GM23338 (cell line): Measurements from ENCODE around the gene ZSCAN9. TPM values are rescaled to one million over a fixed set of nuclear protein-coding genes. Genes with fewer than 3 reads are reported as not detected.

Experiments used
- ATAC-seq: fragments of 200-7000 bp; cut with Tn5 transposase; 3 replicates; pipeline ENCODE4 v1.9.1; 2020
- DNase-seq: peaks from one replicate; pipeline ENCODE4 v3.0.0-alpha.2; 2015; ENCODE audit warnings: low spot score
- H2AFZ ChIP-seq: fragments of 200-600 bp; sonication (generic); 2 replicates; pipeline ENCODE4 v1.8.0; 2016; ENCODE audit warnings: antibody characterized with exemption, mild to moderate bottlenecking, moderate library complexity
- H3F3A ChIP-seq: fragments of 200-600 bp; sonication (generic); replicated peaks from 2 replicates; pipeline ENCODE4 v1.8.0; 2017; ENCODE audit warnings: antibody characterized with exemption, mixed run types, low read depth
- H3K27ac ChIP-seq: fragments of 200-600 bp; sonication (generic); 2 replicates; pipeline ENCODE4 v1.6.1; 2016; ENCODE audit warnings: low read depth
- H3K27me3 ChIP-seq: fragments of 200-600 bp; sonication (generic); 2 replicates; pipeline ENCODE4 v1.8.0; 2016; ENCODE audit warnings: mild to moderate bottlenecking, mixed run types, moderate library complexity; ENCODE audit not compliant: insufficient read depth
- H3K36me3 ChIP-seq: fragments of 200-600 bp; sonication (generic); 2 replicates; pipeline ENCODE4 v1.8.0; 2016; ENCODE audit warnings: mild to moderate bottlenecking; ENCODE audit not compliant: insufficient read depth
- H3K4me1 ChIP-seq: fragments of 200-600 bp; sonication (generic); 2 replicates; pipeline ENCODE4 v1.8.0; 2016; ENCODE audit warnings: mild to moderate bottlenecking, moderate library complexity; ENCODE audit not compliant: insufficient read depth
- H3K4me2 ChIP-seq: fragments of 200-600 bp; sonication (generic); 2 replicates; pipeline ENCODE4 v1.7.1; 2017; ENCODE audit warnings: mixed run types
- H3K4me3 ChIP-seq: fragments of 200-600 bp; sonication (generic); 2 replicates; pipeline ENCODE4 v1.6.1; 2016; ENCODE audit warnings: mixed run types
- H3K79me2 ChIP-seq: fragments of 200-600 bp; sonication (generic); replicated peaks from 2 replicates; pipeline ENCODE4 v1.8.0; 2017; ENCODE audit warnings: mild to moderate bottlenecking; ENCODE audit not compliant: insufficient read depth
- H3K9me2 ChIP-seq: fragments of 200-600 bp; sonication (generic); 2 replicates; pipeline ENCODE4 v1.8.0; 2017; ENCODE audit not compliant: insufficient read depth
- H4K20me1 ChIP-seq: fragments of 200-600 bp; sonication (generic); replicated peaks from 2 replicates; pipeline ENCODE4 v1.8.0; 2017; ENCODE audit warnings: mild to moderate bottlenecking; ENCODE audit not compliant: insufficient read depth
- H3K27ac Mint-ChIP-seq: 2 replicates; pipeline ENCODE4 v1.8.0; 2020; ENCODE audit warnings: inconsistent platforms, mild to moderate bottlenecking, moderate library complexity, mixed read lengths
- H3K27me3 Mint-ChIP-seq: 3 replicates; pipeline ENCODE4 v1.8.0; 2022; ENCODE audit warnings: low read depth, mild to moderate bottlenecking, moderate library complexity, mixed read lengths, inconsistent platforms; ENCODE audit not compliant: insufficient read depth, poor library complexity
- H3K36me3 Mint-ChIP-seq: 3 replicates; pipeline ENCODE4 v1.8.0; 2021; ENCODE audit warnings: low read depth, mild to moderate bottlenecking, inconsistent platforms, moderate library complexity, mixed read lengths
- H3K4me1 Mint-ChIP-seq: 3 replicates; pipeline ENCODE4 v1.8.0; 2020; ENCODE audit warnings: mild to moderate bottlenecking, inconsistent platforms, mixed read lengths
- H3K4me3 Mint-ChIP-seq: 3 replicates; pipeline ENCODE4 v1.8.0; 2021; ENCODE audit warnings: moderate library complexity, mild to moderate bottlenecking, inconsistent platforms, mixed read lengths
- H3K9me3 Mint-ChIP-seq: 3 replicates; pipeline ENCODE4 v1.8.0; 2020; ENCODE audit warnings: moderate library complexity, mild to moderate bottlenecking, inconsistent platforms, mixed read lengths
- JUNB ChIP-seq: IDR thresholded peaks from one replicate; pipeline ENCODE4 v1.6.1; 2016; ENCODE audit warnings: antibody characterized with exemption; ENCODE audit not compliant: unreplicated experiment
- NANOG ChIP-seq: IDR thresholded peaks from 2 replicates; pipeline ENCODE4 v1.6.1; 2016; ENCODE audit warnings: antibody characterized with exemption, borderline replicate concordance
- STAT1 ChIP-seq: IDR thresholded peaks from one replicate; pipeline ENCODE4 v1.6.1; 2016; ENCODE audit warnings: antibody characterized with exemption; ENCODE audit not compliant: unreplicated experiment
- ZNF114 ChIP-seq: fragments of 250-450 bp; sonication (Bioruptor Pico); IDR thresholded peaks from 2 replicates; pipeline ENCODE4 v1.5.0; 2020; ENCODE audit warnings: mild to moderate bottlenecking, moderate library complexity
- ZNF462 ChIP-seq: fragments of 250-450 bp; sonication (Bioruptor Pico); IDR thresholded peaks from 2 replicates; pipeline ENCODE4 v1.5.0; 2020; ENCODE audit warnings: mild to moderate bottlenecking, moderate library complexity
- polyA plus RNA-seq: library from polyadenylated mRNA; unstranded; fragments of >200 nt; fragmentation: Nextera tagmentation; extraction: Ambion mirVana; gene quantifications from 2 replicates; pipeline ENCODE4 v1.2.1, GENCODE V29; 2016
- total RNA-seq: library from RNA; depleted of rRNA; stranded (reverse); fragments of >200 nt; shearing (Covaris generic); gene quantifications from 2 replicates; pipeline ENCODE4 v1.2.3, GENCODE V29; 2014
- TF ChIP-seq, protein P1 (sequence below): IDR thresholded peaks from 2 replicates; pipeline ENCODE4 v1.6.1; 2016; ENCODE audit warnings: antibody characterized with exemption

The ZSCAN9 gene
- total and polyA plus RNA-seq, 2 experiments from 2014 or later: 10.0 to 10.9 TPM

- TF ChIP-seq ZNF462 (CRISPR knock-in tag) (no peak), NANOG (no peak), STAT1 (no peak)
- TF ChIP-seq, protein P1, sequence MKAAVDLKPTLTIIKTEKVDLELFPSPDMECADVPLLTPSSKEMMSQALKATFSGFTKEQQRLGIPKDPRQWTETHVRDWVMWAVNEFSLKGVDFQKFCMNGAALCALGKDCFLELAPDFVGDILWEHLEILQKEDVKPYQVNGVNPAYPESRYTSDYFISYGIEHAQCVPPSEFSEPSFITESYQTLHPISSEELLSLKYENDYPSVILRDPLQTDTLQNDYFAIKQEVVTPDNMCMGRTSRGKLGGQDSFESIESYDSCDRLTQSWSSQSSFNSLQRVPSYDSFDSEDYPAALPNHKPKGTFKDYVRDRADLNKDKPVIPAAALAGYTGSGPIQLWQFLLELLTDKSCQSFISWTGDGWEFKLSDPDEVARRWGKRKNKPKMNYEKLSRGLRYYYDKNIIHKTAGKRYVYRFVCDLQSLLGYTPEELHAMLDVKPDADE: no peak
These were observed 18.9 kb downstream of the ZSCAN9 start (continued) for GRCh38 chr6:28243946-28244345.

DNA sequence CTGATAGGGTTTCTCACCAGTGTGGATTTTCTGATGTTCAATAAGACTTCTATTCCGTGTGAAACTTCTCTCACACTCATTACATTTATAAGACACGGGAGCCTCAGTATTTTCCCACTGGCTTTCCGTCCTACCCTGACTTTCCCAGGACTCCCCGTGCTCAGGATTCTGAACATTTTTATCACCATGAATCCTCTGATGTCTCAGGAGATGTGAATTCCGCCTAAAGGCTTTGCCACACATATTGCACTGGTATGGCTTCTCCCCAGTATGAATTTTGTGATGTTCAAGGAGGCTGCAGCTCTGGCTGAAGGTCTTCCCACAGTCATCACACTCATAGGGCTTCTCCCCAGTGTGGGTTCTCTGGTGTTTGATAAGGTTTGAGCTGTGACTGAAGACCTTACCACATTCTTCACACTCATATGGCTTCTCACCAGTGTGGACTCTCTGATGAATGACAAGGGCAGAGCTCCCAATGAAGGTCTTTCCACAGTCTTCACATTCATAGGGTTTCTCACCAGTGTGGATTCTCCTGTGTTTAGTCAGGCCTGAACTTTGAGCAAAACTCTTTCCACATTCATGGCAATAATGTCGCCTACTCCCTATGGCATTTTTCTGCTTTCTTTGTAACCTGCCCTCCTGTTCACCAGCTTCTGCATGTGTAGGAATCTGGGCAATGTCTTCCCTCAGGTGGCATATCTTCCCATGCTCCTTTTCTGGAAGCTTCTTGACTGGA lies 20.3 kb downstream of the ZSCAN9 start:
- no peaks in the 10 kb centered on the region for H3F3A ChIP-seq
- H3K4me1 ChIP-seq: no peaks in the 10 kb centered on the region
- no peaks in the 10 kb centered on the region for H4K20me1 ChIP-seq
- TF ChIP-seq, protein P1: no peak
- TF ChIP-seq ZNF114 (CRISPR knock-in tag): no peak
- no peak for TF ChIP-seq JUNB
- DNase-seq (no peak), ATAC-seq (no peak)
- H3K4me1 Mint-ChIP-seq: no peaks in the 10 kb centered on the region
- no peak overlapping the region for H3K27ac ChIP-seq
- no peak overlapping the region for H3K4me2 ChIP-seq
- peaks cover 2% of the 10 kb centered on the region for H3K27me3 Mint-ChIP-seq
- no peak overlapping the region for H3K4me3 ChIP-seq
- no peaks in the 10 kb centered on the region for H3K27me3 ChIP-seq
- peaks cover 37% of the 10 kb centered on the region for H3K36me3 Mint-ChIP-seq
- peaks cover 13% of the 10 kb centered on the region for H3K36me3 ChIP-seq
- H3K79me2 ChIP-seq: peaks cover 3% of the 10 kb centered on the region
- H3K9me2 ChIP-seq: no peaks in the 10 kb centered on the region
- no peak overlapping the region for H3K27ac Mint-ChIP-seq
- no peak overlapping the region for H2AFZ ChIP-seq
- H3K9me3 Mint-ChIP-seq: no peaks in the 10 kb centered on the region
- no peak overlapping the region for H3K4me3 Mint-ChIP-seq
